ENCODE results near the gene SYVN1.

DNA sequence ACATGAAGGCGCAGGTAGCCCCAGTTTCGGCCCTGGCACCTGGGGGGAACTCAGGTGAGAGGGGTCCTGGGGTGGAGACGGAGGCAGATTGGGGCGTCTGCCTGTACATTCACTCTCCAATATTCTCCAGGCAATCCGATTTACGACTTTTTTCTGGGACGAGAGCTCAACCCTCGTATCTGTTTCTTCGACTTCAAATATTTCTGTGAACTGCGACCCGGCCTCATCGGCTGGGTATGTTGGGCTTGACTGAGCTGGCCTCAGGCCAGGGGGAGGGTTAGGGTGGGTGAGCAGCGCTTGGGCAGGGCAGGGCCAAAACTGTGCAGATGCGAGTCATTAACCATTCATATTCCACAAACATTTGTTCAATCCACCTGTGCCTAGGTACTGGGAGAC is 21.0 kb downstream of the SYVN1 start:
- TF ChIP-seq POLR2A (IDR thresholded peaks at IDR 0.05) (no peak), POLR2AphosphoS5 (IDR thresholded peaks at IDR 0.05) (no peak), EP300 (IDR thresholded peaks at IDR 0.05) (no peak)
- TF ChIP-seq, protein P1, sequence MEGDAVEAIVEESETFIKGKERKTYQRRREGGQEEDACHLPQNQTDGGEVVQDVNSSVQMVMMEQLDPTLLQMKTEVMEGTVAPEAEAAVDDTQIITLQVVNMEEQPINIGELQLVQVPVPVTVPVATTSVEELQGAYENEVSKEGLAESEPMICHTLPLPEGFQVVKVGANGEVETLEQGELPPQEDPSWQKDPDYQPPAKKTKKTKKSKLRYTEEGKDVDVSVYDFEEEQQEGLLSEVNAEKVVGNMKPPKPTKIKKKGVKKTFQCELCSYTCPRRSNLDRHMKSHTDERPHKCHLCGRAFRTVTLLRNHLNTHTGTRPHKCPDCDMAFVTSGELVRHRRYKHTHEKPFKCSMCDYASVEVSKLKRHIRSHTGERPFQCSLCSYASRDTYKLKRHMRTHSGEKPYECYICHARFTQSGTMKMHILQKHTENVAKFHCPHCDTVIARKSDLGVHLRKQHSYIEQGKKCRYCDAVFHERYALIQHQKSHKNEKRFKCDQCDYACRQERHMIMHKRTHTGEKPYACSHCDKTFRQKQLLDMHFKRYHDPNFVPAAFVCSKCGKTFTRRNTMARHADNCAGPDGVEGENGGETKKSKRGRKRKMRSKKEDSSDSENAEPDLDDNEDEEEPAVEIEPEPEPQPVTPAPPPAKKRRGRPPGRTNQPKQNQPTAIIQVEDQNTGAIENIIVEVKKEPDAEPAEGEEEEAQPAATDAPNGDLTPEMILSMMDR (IDR thresholded peaks at IDR 0.05): no peak
